NCI-H1694 (cell line): ENCODE measurements around the gene C1orf232.
A peak's percentile ranks its signal among the peaks of the same experiment; 100 is the strongest.

Source experiments
- DNase-seq: peaks from one replicate; lab custom pipeline; 2025; lab: John Stamatoyannopoulos, UW

Gene C1orf232

GRCh38 chr1:26177182-26177684 is 8.5 kb upstream of the C1orf232 start, which contains the start of gene CNKSR1:
Gene CNKSR1 (plus strand): TSS chr1:26177491. CDS start chr1:26177548, 57 bp downstream.
- no peak for DNase-seq

- DNase-seq = no peak
Observed at GRCh38 chr1:26175346-26175745, 6.6 kb upstream of the C1orf232 start.

- no peak for DNase-seq
Observed at GRCh38 chr1:26171084-26172072, 2.6 kb upstream of the C1orf232 start, which contains the start of gene ZNF593OS. Gene ZNF593OS (minus strand): TSS chr1:26171832. CDS start chr1:26171661, 171 bp downstream.

GRCh38 chr1:26170472-26170821 is 1.7 kb upstream of the C1orf232 start:
- DNase-seq = no peak

- DNase-seq = peak; percentile 52
Observed at GRCh38 chr1:26169669-26170471, 1.1 kb upstream of the C1orf232 start, which contains the start of gene ZNF593. Gene ZNF593 (plus strand): TSS chr1:26169908. CDS start chr1:26169984, 76 bp downstream.

GRCh38 chr1:26169198-26169554 is 413 bp upstream of the C1orf232 start:
- no peak for DNase-seq

GRCh38 chr1:26166719-26167281 is 2.0 kb downstream of the C1orf232 start:
- DNase-seq = no peak

GRCh38 chr1:26164861-26165842 is 3.6 kb downstream of the C1orf232 start:
- DNase-seq = no peak

GRCh38 chr1:26164036-26164860 is 4.5 kb downstream of the C1orf232 start:
- no peak for DNase-seq

GRCh38 chr1:26163684-26164035 is 5.1 kb downstream of the C1orf232 start:
- no peak for DNase-seq

- no peak for DNase-seq
Observed at GRCh38 chr1:26162220-26162709, 6.5 kb downstream of the C1orf232 start.

- no peak for DNase-seq
Observed at GRCh38 chr1:26161415-26162219, 7.1 kb downstream of the C1orf232 start.

GRCh38 chr1:26160527-26161414 is 8.0 kb downstream of the C1orf232 start:
- DNase-seq = no peak

- DNase-seq = no peak
Observed at GRCh38 chr1:26159743-26160039, 9.1 kb downstream of the C1orf232 start.

GRCh38 chr1:26158908-26159742 is 9.6 kb downstream of the C1orf232 start, which contains the start of gene FAM110D:
Gene FAM110D (plus strand): TSS chr1:26159079. CDS start chr1:26161292, 2,213 bp downstream.
- DNase-seq = no peak

- DNase-seq = no peak
Observed at GRCh38 chr1:26158271-26158907, 10.4 kb downstream of the C1orf232 start.
